ENCODE measurements around the gene AP4S1. TPM values are rescaled to one million over a fixed set of nuclear protein-coding genes. Genes with fewer than 3 reads are reported as not detected.

Gene AP4S1
- polyA plus RNA-seq, 3 donors = 2.4 to 7.4 (median 3.0) TPM

Other genes starting within 250 kb of the AP4S1 start
- gene COCH, start 151.1 kb upstream of the AP4S1 start, polyA plus RNA-seq = 1 to 10 TPM; 2.0 to 3.3 (median 3.3) TPM
- gene STRN3, start 730 bp downstream of the AP4S1 start, polyA plus RNA-seq = 10 to 100 TPM in 2 of 3 donors, 1 to 10 TPM in 1; 5.1 to 17.1 (median 14.8) TPM
- 10 to 100 TPM; 33.1 to 61.3 (median 50.0) TPM for gene HECTD1, start 182.1 kb downstream of the AP4S1 start, polyA plus RNA-seq